ENCODE results near the gene OR2G6.
"Not testable (repeated sequence)": the region's sequence is repeated elsewhere in the genome, so short reads cannot be mapped to it uniquely, and the experiment has no call there.

The OR2G6 gene

GRCh38 chr1:248507773-248508172 lies at the start of gene OR2G6:
Gene OR2G6, plus strand, starts transcription at chr1:248508073. Its CDS starts 13,574 bp downstream, at chr1:248521647.
- not testable (repeated sequence) for H3K4me3 ChIP-seq (ENCODE audit: low read depth, low read length); DNase-seq (ENCODE audit: low read depth)

DNA sequence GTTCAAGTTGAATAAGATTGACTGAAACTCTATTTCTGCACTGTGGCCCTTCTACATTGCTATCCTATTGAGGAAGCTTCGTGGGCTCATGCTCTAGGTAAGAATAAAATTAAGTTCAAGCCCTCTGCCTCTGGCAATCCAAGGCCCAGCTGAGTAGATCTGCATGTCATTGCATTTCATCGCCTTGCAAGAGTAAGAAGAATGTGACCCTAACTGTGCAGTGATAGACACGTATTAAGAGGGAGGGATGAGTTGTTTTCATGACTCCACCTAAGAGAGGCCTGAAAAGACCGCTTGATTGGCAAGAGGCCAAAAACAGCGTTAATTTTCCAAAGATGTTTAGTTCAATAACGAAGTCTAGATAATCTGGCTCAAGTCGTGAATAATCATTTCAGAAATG lies 48.8 kb upstream of the OR2G6 start:
- H3K4me3 ChIP-seq (ENCODE audit: low read depth, low read length); DNase-seq (ENCODE audit: low read depth): not testable (repeated sequence)

DNA sequence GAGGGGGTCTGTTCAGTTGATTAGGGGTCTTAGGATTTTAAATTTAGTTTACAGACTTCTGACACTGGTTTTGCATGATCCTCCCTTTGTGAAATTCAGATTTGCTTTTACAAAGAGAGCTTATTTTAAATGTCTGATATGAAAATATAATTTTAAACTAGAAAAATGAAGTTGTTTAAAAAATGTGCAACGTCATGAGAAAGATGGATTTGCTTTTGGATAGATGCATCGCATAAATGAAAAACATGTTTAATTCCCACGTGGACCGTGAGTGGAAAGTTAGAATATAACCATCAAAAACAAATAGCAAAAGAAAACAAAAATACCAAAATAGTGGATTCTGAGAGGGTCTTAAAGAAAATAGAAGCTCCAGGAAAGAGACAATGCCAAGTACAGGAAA lies 36.7 kb upstream of the OR2G6 start:
- no peak for DNase-seq (ENCODE audit: low read depth)
- TF ChIP-seq MYC (IDR thresholded peaks at IDR 0.05; ENCODE audit: low read depth, low read length) = no peak
- TF ChIP-seq, protein P1, sequence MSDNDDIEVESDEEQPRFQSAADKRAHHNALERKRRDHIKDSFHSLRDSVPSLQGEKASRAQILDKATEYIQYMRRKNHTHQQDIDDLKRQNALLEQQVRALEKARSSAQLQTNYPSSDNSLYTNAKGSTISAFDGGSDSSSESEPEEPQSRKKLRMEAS (IDR thresholded peaks at IDR 0.05; ENCODE audit: low read depth, low read length) = no peak
- no peak for TF ChIP-seq POLR2A (IDR thresholded peaks at IDR 0.05; ENCODE audit: extremely low read depth, insufficient read length)
- no peak for TF ChIP-seq CTCF (IDR thresholded peaks at IDR 0.05; ENCODE audit: low read depth, low read length)
- H3K4me3 ChIP-seq (ENCODE audit: low read depth, low read length) = no peak overlapping the region

DNA sequence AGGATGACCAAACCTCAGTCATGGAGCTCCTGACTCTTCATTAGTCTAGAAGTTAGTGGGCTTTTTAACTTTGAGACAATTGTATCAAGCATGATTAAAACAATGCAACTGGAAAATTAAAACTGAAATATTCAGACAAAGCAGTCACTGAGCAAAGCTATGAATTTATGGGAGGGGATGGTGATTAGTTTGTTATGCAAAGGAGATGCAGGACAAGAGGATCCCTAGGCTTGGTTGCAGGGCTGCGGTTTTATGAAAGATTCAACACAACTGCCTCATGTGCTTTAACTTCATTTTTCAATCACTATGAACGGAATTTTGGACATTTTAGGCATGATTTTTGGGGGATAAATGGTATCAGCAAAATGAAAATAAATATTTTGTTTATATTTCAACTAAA lies 35.8 kb upstream of the OR2G6 start:
- not testable (repeated sequence) for DNase-seq (ENCODE audit: low read depth); H3K4me3 ChIP-seq (ENCODE audit: low read depth, low read length)

DNA sequence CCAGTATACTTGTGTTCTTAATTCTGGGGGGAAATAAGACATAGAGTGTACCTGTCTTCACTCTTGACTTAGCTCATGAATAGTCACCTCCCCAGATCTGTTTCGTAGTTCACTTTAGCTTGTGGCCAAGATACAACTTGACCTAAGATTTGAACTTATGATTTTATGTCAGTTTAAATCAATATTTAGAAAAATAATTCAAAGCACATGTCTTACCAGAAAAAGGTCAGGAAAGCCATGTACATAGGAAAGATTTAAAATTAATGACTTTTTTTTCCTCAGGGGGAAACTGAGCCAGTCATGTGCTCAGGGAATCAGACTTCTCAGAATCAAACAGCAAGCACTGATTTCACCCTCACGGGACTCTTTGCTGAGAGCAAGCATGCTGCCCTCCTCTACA lies 34.8 kb upstream of the OR2G6 start, which contains the start of gene OR2T3:
OR2T3 (plus strand) TSS at position 301 of the 400 bp plus-strand sequence; CDS start at position 301, 0 bp downstream.
- not testable (repeated sequence) for DNase-seq (ENCODE audit: low read depth); H3K4me3 ChIP-seq (ENCODE audit: low read depth, low read length)

- not testable (repeated sequence) for DNase-seq (ENCODE audit: low read depth)
These were observed 32.2 kb upstream of the OR2G6 start for GRCh38 chr1:248475660-248476059.

GRCh38 chr1:248481686-248482579 lies 25.9 kb upstream of the OR2G6 start:
- not testable (repeated sequence) for H3K4me3 ChIP-seq (ENCODE audit: low read depth, low read length); DNase-seq (ENCODE audit: low read depth)

More at GRCh38 chr1:248475660-248476059, 32.2 kb upstream of the OR2G6 start:
- not testable (repeated sequence) for H3K4me3 ChIP-seq (ENCODE audit: low read depth, low read length)

DNA sequence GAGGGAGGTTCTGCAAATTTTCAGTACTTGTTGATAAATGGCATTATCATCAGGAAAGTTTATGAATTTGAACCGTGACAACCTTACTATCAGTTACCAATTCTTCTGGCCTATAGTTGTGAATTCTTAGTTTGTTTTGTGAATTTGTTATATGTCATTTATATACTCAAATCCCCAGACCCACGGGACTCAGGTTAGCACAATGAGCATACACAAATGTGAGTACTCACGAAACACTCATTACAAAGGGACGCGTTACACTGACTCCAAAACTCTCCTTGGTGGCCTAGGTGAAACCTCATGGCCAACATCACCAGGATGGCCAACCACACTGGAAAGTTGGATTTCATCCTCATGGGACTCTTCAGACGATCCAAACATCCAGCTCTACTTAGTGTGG lies 19.6 kb upstream of the OR2G6 start, which contains the start of gene OR2T5:
OR2T5 (plus strand) TSS at position 301 of the 400 bp plus-strand sequence; CDS start at position 301, 0 bp downstream.
- not testable (repeated sequence) for DNase-seq (ENCODE audit: low read depth); H3K4me3 ChIP-seq (ENCODE audit: low read depth, low read length)

DNA sequence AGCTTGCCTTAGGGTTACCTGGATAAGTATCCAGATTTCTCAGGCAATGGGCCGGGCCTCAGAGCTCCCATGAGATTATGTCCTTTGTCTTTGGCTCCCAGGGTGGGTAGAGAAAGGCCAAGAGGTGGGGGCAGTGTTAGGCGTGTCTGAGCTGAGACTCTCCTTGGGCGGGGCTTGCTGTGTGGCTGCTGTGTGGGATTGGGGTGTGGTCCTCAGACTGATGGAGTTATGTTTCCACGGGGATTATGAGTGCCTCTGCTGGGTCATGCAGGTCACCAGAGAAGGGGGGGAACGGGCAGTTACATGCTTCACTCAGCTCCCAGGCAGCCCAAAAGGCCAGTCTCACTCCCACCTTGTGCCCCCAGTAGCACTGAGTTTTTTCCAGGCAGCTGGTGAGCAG lies 11.2 kb upstream of the OR2G6 start:
- not testable (repeated sequence) for H3K4me3 ChIP-seq (ENCODE audit: low read depth, low read length); DNase-seq (ENCODE audit: low read depth)

DNA sequence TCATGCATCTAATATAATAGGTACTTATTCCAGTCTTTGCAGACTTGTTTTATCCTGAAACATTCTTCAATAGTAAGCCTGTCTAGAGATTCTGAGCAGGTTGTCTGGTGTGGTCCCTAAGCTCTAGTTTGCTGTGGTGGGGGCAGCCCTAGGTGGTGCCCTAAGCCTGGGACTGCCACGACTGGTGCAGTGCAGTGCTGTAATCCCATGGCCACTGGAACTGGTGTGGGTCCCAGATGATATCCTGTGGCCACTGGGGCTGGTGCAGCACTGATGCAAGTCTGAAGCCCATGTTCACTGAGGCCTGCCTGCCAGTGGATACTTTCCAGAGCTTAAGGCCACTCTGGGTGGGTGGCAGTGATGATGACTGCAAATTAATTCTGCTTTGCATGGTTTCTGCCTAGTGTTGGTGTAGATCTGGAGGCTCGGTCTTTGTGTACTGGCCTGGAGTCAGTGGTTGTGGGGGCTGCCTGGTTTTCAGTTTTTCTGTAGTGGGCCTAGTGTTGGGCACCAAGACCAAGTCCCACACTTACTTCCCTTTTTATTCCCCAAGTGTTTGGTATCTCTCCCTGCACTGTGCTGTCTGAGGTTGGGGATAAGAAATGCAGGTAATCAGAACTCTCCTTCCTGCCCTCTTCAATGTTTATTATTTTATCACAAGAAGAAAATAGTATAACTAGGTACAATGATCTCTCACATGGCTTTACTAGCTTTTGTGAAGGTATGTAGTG lies 7.4 kb upstream of the OR2G6 start:
- H3K4me3 ChIP-seq (ENCODE audit: low read depth, low read length); DNase-seq (ENCODE audit: low read depth): not testable (repeated sequence)

- not testable (repeated sequence) for DNase-seq (ENCODE audit: low read depth); H3K4me3 ChIP-seq (ENCODE audit: low read depth, low read length)
These were observed 2.3 kb downstream of the OR2G6 start for GRCh38 chr1:248510217-248510616.

- DNase-seq (ENCODE audit: low read depth) = no peak
- no peak overlapping the region for H3K4me3 ChIP-seq (ENCODE audit: low read depth, low read length)
- TF ChIP-seq, protein P1 (IDR thresholded peaks at IDR 0.05; ENCODE audit: low read depth, low read length) = no peak
- no peak for TF ChIP-seq POLR2A (IDR thresholded peaks at IDR 0.05; ENCODE audit: extremely low read depth, insufficient read length)
- TF ChIP-seq MYC (IDR thresholded peaks at IDR 0.05; ENCODE audit: low read depth, low read length) = no peak
- no peak for TF ChIP-seq CTCF (IDR thresholded peaks at IDR 0.05; ENCODE audit: low read depth, low read length)
These were observed 14.0 kb downstream of the OR2G6 start for GRCh38 chr1:248521856-248522255.

DNA sequence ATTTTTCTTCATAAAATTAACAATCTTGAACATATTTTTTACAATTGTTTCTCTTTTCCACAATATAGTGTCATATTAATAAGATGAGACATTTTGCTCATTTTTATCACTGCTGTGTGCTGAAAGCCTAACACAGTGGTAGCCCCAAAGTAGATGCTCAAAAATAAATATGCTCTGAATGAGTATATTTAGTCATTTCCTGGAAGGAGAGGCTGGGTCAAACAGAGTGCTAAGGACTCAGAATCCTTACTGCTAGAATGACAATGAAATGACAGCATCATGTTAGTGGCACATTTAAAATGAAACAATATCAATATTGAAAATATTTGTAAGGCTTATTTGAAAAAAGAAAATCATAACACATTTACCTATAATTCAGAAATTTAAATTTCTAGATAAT lies 29.6 kb downstream of the OR2G6 start:
- H3K4me3 ChIP-seq (ENCODE audit: low read depth, low read length); DNase-seq (ENCODE audit: low read depth): not testable (repeated sequence)

DNA sequence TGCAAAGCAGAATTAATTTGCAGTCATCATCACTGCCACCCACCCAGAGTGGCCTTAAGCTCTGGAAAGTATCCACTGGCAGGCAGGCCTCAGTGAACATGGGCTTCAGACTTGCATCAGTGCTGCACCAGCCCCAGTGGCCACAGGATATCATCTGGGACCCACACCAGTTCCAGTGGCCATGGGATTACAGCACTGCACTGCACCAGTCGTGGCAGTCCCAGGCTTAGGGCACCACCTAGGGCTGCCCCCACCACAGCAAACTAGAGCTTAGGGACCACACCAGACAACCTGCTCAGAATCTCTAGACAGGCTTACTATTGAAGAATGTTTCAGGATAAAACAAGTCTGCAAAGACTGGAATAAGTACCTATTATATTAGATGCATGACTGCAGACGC lies 39.5 kb downstream of the OR2G6 start:
- DNase-seq (ENCODE audit: low read depth); H3K4me3 ChIP-seq (ENCODE audit: low read depth, low read length): not testable (repeated sequence)

- DNase-seq (ENCODE audit: low read depth); H3K4me3 ChIP-seq (ENCODE audit: low read depth, low read length): not testable (repeated sequence)
These were observed 43.2 kb downstream of the OR2G6 start for GRCh38 chr1:248551027-248551426.
